ENCODE results near the gene GLRX5. TPM values are rescaled to one million over a fixed set of nuclear protein-coding genes. Genes with fewer than 3 reads are reported as not detected.
A peak's percentile ranks its signal among the peaks of the same experiment; 100 is the strongest.

The GLRX5 gene
- total RNA-seq, 1 experiment from 2014 or later, result 82.3 TPM

- H3K4me3 ChIP-seq, result no peak overlapping the region
- H3K4me1 ChIP-seq (replicated peaks), result peaks cover 12% of the 10 kb centered on the region
- H3K27me3 ChIP-seq (replicated peaks), result no peaks in the 10 kb centered on the region
- H3K36me3 ChIP-seq, result no peaks in the 10 kb centered on the region
- DNase-seq (ENCODE audit: low read depth in 1 of 2, low spot score in 2 of 2), result no peak
- H3K9me3 ChIP-seq (replicated peaks), result no peaks in the 10 kb centered on the region
- H3K27ac ChIP-seq, result no peak overlapping the region
Measured at GRCh38 chr14:95494456-95494855, 40.4 kb upstream of the GLRX5 start.

GRCh38 chr14:95495076-95495475 lies 39.8 kb upstream of the GLRX5 start:
- Histone ChIP-seq H3K9me3 (replicated peaks) (no peaks in the 10 kb centered on the region), H3K36me3 (no peaks in the 10 kb centered on the region), H3K27ac (no peak overlapping the region), H3K27me3 (replicated peaks) (no peaks in the 10 kb centered on the region), H3K4me3 (no peak overlapping the region), H3K4me1 (replicated peaks) (peaks cover 13% of the 10 kb centered on the region)
- no peak for DNase-seq (ENCODE audit: low read depth in 1 of 2, low spot score in 2 of 2)

- H3K27me3 ChIP-seq (replicated peaks), result no peaks in the 10 kb centered on the region
- no peak for DNase-seq (ENCODE audit: low read depth in 1 of 2, low spot score in 2 of 2)
- no peaks in the 10 kb centered on the region for H3K9me3 ChIP-seq (replicated peaks)
- peaks cover 18% of the 10 kb centered on the region for H3K4me1 ChIP-seq (replicated peaks)
- H3K4me3 ChIP-seq, result no peak overlapping the region
- no peak overlapping the region for H3K27ac ChIP-seq
- H3K36me3 ChIP-seq, result no peaks in the 10 kb centered on the region
Measured at GRCh38 chr14:95495538-95496025, 39.3 kb upstream of the GLRX5 start.

GRCh38 chr14:95496111-95496681 lies 38.7 kb upstream of the GLRX5 start:
- no peaks in the 10 kb centered on the region for H3K36me3 ChIP-seq
- H3K27me3 ChIP-seq (replicated peaks), result no peaks in the 10 kb centered on the region
- H3K27ac ChIP-seq, result no peak overlapping the region
- H3K4me3 ChIP-seq, result no peak overlapping the region
- H3K4me1 ChIP-seq (replicated peaks), result peaks cover 24% of the 10 kb centered on the region
- H3K9me3 ChIP-seq (replicated peaks), result no peaks in the 10 kb centered on the region; the same call in 1 of the 2 replicates
- no peak for DNase-seq (ENCODE audit: low read depth in 1 of 2, low spot score in 2 of 2)

- peaks cover 30% of the 10 kb centered on the region for H3K4me1 ChIP-seq (replicated peaks)
- DNase-seq (ENCODE audit: low read depth in 1 of 2, low spot score in 2 of 2), result no peak
- no peak overlapping the region for H3K4me3 ChIP-seq
- no peak overlapping the region for H3K27ac ChIP-seq
- no peaks in the 10 kb centered on the region for H3K27me3 ChIP-seq (replicated peaks)
- no peaks in the 10 kb centered on the region; the same call in 1 of the 2 replicates for H3K9me3 ChIP-seq (replicated peaks)
- 0 out of 2 replicates have a peak, but pooled peaks cover 3% of the 10 kb centered on the region for H3K36me3 ChIP-seq
Measured at GRCh38 chr14:95496690-95497259, 38.1 kb upstream of the GLRX5 start.

GRCh38 chr14:95497561-95498011 lies 37.3 kb upstream of the GLRX5 start:
- H3K4me3 ChIP-seq, result no peak overlapping the region
- no peak for DNase-seq (ENCODE audit: low read depth in 1 of 2, low spot score in 2 of 2)
- no peaks in the 10 kb centered on the region; the same call in 1 of the 2 replicates for H3K9me3 ChIP-seq (replicated peaks)
- H3K27ac ChIP-seq, result no peak overlapping the region
- peaks cover 31% of the 10 kb centered on the region for H3K4me1 ChIP-seq (replicated peaks)
- 0 out of 2 replicates have a peak, but pooled peaks cover 3% of the 10 kb centered on the region for H3K36me3 ChIP-seq
- H3K27me3 ChIP-seq (replicated peaks), result no peaks in the 10 kb centered on the region

GRCh38 chr14:95498622-95499353 lies 36.1 kb upstream of the GLRX5 start:
- Histone ChIP-seq H3K27me3 (replicated peaks) (no peaks in the 10 kb centered on the region), H3K9me3 (replicated peaks) (no peaks in the 10 kb centered on the region; the same call in 1 of the 2 replicates), H3K36me3 (0 out of 2 replicates have a peak, but pooled peaks cover 3% of the 10 kb centered on the region), H3K4me1 (replicated peaks) (peaks cover 31% of the 10 kb centered on the region), H3K27ac (no peak overlapping the region), H3K4me3 (no peak overlapping the region)
- no peak for DNase-seq (ENCODE audit: low read depth in 1 of 2, low spot score in 2 of 2)

GRCh38 chr14:95499354-95499750 lies 35.5 kb upstream of the GLRX5 start:
- Histone ChIP-seq H3K27ac (no peak overlapping the region), H3K4me3 (no peak overlapping the region), H3K4me1 (replicated peaks) (peaks cover 34% of the 10 kb centered on the region)

GRCh38 chr14:95500201-95500681 lies 34.6 kb upstream of the GLRX5 start:
- 0 out of 2 replicates have a peak, but pooled peaks cover 3% of the 10 kb centered on the region for H3K36me3 ChIP-seq
- H3K4me3 ChIP-seq, result no peak overlapping the region
- H3K27ac ChIP-seq, result peak overlapping the region; percentile 66; the same call in 1 of the 2 replicates
- no peak for DNase-seq (ENCODE audit: low read depth in 1 of 2, low spot score in 2 of 2)
- no peaks in the 10 kb centered on the region for H3K27me3 ChIP-seq (replicated peaks)
- no peaks in the 10 kb centered on the region; the same call in 1 of the 2 replicates for H3K9me3 ChIP-seq (replicated peaks)
- H3K4me1 ChIP-seq (replicated peaks), result peaks cover 40% of the 10 kb centered on the region

More at GRCh38 chr14:95499354-95499750, 35.5 kb upstream of the GLRX5 start:
- Histone ChIP-seq H3K27me3 (replicated peaks) (no peaks in the 10 kb centered on the region), H3K9me3 (replicated peaks) (no peaks in the 10 kb centered on the region; the same call in 1 of the 2 replicates), H3K36me3 (0 out of 2 replicates have a peak, but pooled peaks cover 3% of the 10 kb centered on the region)
- DNase-seq (ENCODE audit: low read depth in 1 of 2, low spot score in 2 of 2), result no peak

GRCh38 chr14:95500772-95501401 lies 34.0 kb upstream of the GLRX5 start:
- Histone ChIP-seq H3K4me1 (replicated peaks) (peaks cover 40% of the 10 kb centered on the region), H3K4me3 (no peak overlapping the region), H3K9me3 (replicated peaks) (no peaks in the 10 kb centered on the region; the same call in 1 of the 2 replicates), H3K36me3 (peaks cover 3% of the 10 kb centered on the region; the same call in 1 of the 2 replicates), H3K27me3 (replicated peaks) (no peaks in the 10 kb centered on the region), H3K27ac (peak overlapping the region; percentile 66)
- DNase-seq (ENCODE audit: low read depth in 1 of 2, low spot score in 2 of 2), result peak; percentile 67 to 78

- Histone ChIP-seq H3K9me3 (replicated peaks) (no peaks in the 10 kb centered on the region; the same call in 1 of the 2 replicates), H3K36me3 (peaks cover 15% of the 10 kb centered on the region), H3K4me1 (replicated peaks) (peaks cover 40% of the 10 kb centered on the region), H3K27me3 (replicated peaks) (no peaks in the 10 kb centered on the region), H3K4me3 (no peak overlapping the region), H3K27ac (no peak overlapping the region)
- DNase-seq (ENCODE audit: low read depth in 1 of 2, low spot score in 2 of 2), result no peak
Measured at GRCh38 chr14:95502381-95502950, 32.4 kb upstream of the GLRX5 start.

GRCh38 chr14:95503365-95504134 lies 31.3 kb upstream of the GLRX5 start:
- peaks cover 15% of the 10 kb centered on the region for H3K36me3 ChIP-seq
- H3K27ac ChIP-seq, result no peak overlapping the region
- no peak overlapping the region for H3K4me3 ChIP-seq

More at GRCh38 chr14:95503365-95504134, 31.3 kb upstream of the GLRX5 start:
- Histone ChIP-seq H3K9me3 (replicated peaks) (no peaks in the 10 kb centered on the region; the same call in 1 of the 2 replicates), H3K27me3 (replicated peaks) (no peaks in the 10 kb centered on the region), H3K4me1 (replicated peaks) (peaks cover 50% of the 10 kb centered on the region)
- DNase-seq (ENCODE audit: low read depth in 1 of 2, low spot score in 2 of 2), result no peak

All from SJSA1 (cell line).